AG04449 (cell line): ENCODE measurements around the gene PRKN.

ENCODE experiments used
- CTCF ChIA-PET: fragments of 350-600 bp; formaldehyde crosslinking; extraction: SDS; loops from one replicate; lab custom pipeline; 2021; ENCODE audit warnings: antibody characterized with exemption; lab: Yijun Ruan, JAX
- POLR2A ChIA-PET: fragments of 400-600, 350-600 bp; formaldehyde crosslinking; extraction: SDS; loops from one replicate; lab custom pipeline; 2020; ENCODE audit warnings: antibody characterized with exemption, inconsistent platforms; lab: Yijun Ruan, JAX
- DNase-seq: peaks from one replicate; pipeline ENCODE4 v3.0.0-alpha.2; 2010; ENCODE audit warnings: low read depth, low spot score
- H3K4me3 ChIP-seq: 2 replicates; pipeline ENCODE4 v1.5.1; 2011; ENCODE audit warnings: low read depth, mild to moderate bottlenecking, control low read depth, low read length
- TF ChIP-seq, protein P1 (sequence below): IDR thresholded peaks from one replicate; pipeline ENCODE4 v1.5.1; 2011; ENCODE audit warnings: mild to moderate bottlenecking, moderate library complexity, low read length, control low read depth, inconsistent platforms; ENCODE audit not compliant: insufficient read depth; ENCODE audit errors: missing control alignments

PRKN gene

DNA sequence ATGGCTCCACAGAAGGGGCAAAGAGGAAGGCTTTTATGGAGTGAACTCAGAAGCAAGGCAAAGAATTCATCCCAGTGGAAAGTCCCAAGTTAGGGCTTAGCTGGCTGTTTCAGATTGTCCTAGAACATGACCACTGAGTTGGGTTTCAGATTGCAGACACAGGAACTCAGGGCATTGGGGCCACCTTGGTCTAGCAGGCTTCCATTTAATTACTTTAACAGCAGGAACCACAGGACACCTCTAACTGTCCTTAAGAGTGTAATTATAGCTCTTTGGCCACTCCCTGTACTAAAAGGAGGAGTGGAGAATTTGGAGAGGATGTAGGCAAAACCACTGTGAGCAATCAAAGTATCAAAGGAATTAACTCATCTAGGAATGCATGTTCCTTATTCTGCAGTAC lies 1303.1 kb downstream of the PRKN start:
- no peak overlapping the region for H3K4me3 ChIP-seq
- POLR2A ChIA-PET, result no interaction called here
- no peak for DNase-seq
- TF ChIP-seq, protein P1, sequence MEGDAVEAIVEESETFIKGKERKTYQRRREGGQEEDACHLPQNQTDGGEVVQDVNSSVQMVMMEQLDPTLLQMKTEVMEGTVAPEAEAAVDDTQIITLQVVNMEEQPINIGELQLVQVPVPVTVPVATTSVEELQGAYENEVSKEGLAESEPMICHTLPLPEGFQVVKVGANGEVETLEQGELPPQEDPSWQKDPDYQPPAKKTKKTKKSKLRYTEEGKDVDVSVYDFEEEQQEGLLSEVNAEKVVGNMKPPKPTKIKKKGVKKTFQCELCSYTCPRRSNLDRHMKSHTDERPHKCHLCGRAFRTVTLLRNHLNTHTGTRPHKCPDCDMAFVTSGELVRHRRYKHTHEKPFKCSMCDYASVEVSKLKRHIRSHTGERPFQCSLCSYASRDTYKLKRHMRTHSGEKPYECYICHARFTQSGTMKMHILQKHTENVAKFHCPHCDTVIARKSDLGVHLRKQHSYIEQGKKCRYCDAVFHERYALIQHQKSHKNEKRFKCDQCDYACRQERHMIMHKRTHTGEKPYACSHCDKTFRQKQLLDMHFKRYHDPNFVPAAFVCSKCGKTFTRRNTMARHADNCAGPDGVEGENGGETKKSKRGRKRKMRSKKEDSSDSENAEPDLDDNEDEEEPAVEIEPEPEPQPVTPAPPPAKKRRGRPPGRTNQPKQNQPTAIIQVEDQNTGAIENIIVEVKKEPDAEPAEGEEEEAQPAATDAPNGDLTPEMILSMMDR, result no peak
- CTCF ChIA-PET, result interaction anchor here (0.6 to 2.3 kb wide), 3 partner anchors 10 to 491 kb away, joined by 3 to 6 read pairs (median 5); no protein-coding TSS in a partner anchor

- ChIA-PET POLR2A (no interaction called here), CTCF (interaction anchor here (0.8 to 2.3 kb wide), 2 partner anchors 12 to 272 kb away, joined by 3 to 6 read pairs; no protein-coding TSS in a partner anchor)
- no peak overlapping the region for H3K4me3 ChIP-seq
- DNase-seq, result no peak
- TF ChIP-seq, protein P1, result no peak
Measured at GRCh38 chr6:161422710-161423680, 1304.6 kb downstream of the PRKN start.

- peak; percentile 59 for DNase-seq
- ChIA-PET CTCF (interaction anchor here (0.6 to 3.8 kb wide), 35 partner anchors 9 to 1489 kb away, joined by 3 to 45 read pairs (median 5); partner anchors contain the start of genes PACRG and PRKN), POLR2A (interaction anchor here (1.0 to 1.2 kb wide), 2 partner anchors 11 to 214 kb away, joined by 3 to 7 read pairs; no protein-coding TSS in a partner anchor)
- TF ChIP-seq, protein P1, result peak; percentile 55
- no peak overlapping the region for H3K4me3 ChIP-seq
Measured at GRCh38 chr6:161418463-161418945, 1309.1 kb downstream of the PRKN start.

DNA sequence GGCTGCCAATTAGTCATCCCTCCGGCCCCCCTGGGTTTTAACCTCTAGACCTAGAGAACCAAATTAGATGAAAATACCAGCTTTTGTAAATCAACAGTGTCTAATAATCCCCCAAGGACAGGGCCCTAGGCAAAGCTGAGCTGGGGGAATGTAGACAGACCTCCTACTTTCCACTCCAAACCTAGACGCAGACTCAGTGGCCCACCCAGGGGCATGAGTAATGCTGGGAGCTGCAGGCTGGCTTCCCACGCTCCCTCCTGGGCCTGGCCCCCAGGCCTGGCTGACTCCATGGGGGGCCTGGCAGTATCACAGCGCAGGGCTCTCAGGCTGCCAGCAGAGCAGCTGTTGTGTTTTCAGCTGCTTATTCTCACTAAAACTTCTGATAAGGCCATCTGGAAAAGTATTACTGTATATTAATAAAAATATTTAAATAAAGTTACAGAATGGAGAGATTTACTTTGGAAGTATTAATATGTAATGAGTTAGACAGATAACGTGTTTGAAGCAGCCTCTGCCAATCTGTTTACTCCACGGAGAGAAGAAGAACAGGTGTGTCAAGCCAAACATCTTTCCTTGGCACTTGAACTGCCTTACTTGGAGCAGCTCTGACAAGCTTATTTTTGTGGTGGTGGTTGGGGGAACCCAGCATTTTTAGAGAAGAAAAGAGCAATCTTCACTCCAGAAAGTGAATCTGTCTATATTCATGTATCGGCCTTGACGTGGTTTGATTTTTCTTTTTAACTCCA lies 1309.7 kb downstream of the PRKN start:
- DNase-seq, result peak; percentile 76
- ChIA-PET POLR2A (interaction anchor here (1.0 to 1.2 kb wide), 2 partner anchors 11 to 214 kb away, joined by 3 to 7 read pairs; no protein-coding TSS in a partner anchor), CTCF (interaction anchor here (0.7 to 3.8 kb wide), 34 partner anchors 8 to 1490 kb away, joined by 3 to 45 read pairs (median 5); partner anchors contain the start of genes PACRG and PRKN)
- H3K4me3 ChIP-seq, result no peak overlapping the region
- TF ChIP-seq, protein P1, result no peak

GRCh38 chr6:161415302-161415855 lies 1312.2 kb downstream of the PRKN start:
- ChIA-PET CTCF (interaction anchor here (0.9 to 3.8 kb wide), 4 partner anchors 10 to 82 kb away, joined by 3 to 45 read pairs (median 5); no protein-coding TSS in a partner anchor), POLR2A (no interaction called here)
- no peak for DNase-seq
- TF ChIP-seq, protein P1, result no peak
- no peak overlapping the region for H3K4me3 ChIP-seq
